ENCODE results near the gene OR2T29. TPM values are rescaled to one million over a fixed set of nuclear protein-coding genes. Genes with fewer than 3 reads are reported as not detected.
"Not testable (repeated sequence)": the region's sequence is repeated elsewhere in the genome, so short reads cannot be mapped to it uniquely, and the experiment has no call there.

OR2T29 gene
- total and polyA plus RNA-seq, 2 of the 13 experiments (the other 11 are each of a cell fraction or from before 2014, with no cell fraction given): not detected

DNA sequence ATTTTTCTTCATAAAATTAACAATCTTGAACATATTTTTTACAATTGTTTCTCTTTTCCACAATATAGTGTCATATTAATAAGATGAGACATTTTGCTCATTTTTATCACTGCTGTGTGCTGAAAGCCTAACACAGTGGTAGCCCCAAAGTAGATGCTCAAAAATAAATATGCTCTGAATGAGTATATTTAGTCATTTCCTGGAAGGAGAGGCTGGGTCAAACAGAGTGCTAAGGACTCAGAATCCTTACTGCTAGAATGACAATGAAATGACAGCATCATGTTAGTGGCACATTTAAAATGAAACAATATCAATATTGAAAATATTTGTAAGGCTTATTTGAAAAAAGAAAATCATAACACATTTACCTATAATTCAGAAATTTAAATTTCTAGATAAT is 25.1 kb downstream of the OR2T29 start:
- H2AFZ ChIP-seq (ENCODE audit: low read length); H3K79me2 ChIP-seq (ENCODE audit: insufficient read depth, low read length); POLR2A ChIA-PET; H4K20me1 ChIP-seq (ENCODE audit: insufficient read depth, low read length); H3K27me3 ChIP-seq (ENCODE audit: control insufficient read depth in 1 of 2, insufficient read depth in 2 of 2, low read length in 2 of 2); H3K4me1 ChIP-seq (ENCODE audit: insufficient read depth, low read length); H3K9ac ChIP-seq (ENCODE audit: insufficient read depth, low read depth, low read length); H3K27ac ChIP-seq (ENCODE audit: extremely low read length, insufficient read depth, low read length); H3K4me3 ChIP-seq (replicated peaks in 1 of 3; ENCODE audit: insufficient read depth in 1 of 3, low read depth in 2 of 3, low read length in 3 of 3); H3K36me3 ChIP-seq (replicated peaks in 1 of 2; ENCODE audit: control insufficient read depth in 1 of 2, insufficient read depth in 2 of 2, low read length in 2 of 2); CTCF ChIA-PET (ENCODE audit: low intra/inter-chr PET ratio, low total read pairs); in situ Hi-C loops (cut with HindIII; ENCODE audit: extremely low pct_ligation_motif_present, low pct_unique_long_range_greater_than_20kb); H3K9me3 ChIP-seq (ENCODE audit: low read length); BruUV-seq (replicated peaks); intact Hi-C loops (cut with micrococcal nuclease; ENCODE audit: unreplicated experiment); ATAC-seq; FAIRE-seq; DNase-seq (ENCODE audit: low spot score); H3K4me2 ChIP-seq (ENCODE audit: low read depth, low read length): not testable (repeated sequence)

DNA sequence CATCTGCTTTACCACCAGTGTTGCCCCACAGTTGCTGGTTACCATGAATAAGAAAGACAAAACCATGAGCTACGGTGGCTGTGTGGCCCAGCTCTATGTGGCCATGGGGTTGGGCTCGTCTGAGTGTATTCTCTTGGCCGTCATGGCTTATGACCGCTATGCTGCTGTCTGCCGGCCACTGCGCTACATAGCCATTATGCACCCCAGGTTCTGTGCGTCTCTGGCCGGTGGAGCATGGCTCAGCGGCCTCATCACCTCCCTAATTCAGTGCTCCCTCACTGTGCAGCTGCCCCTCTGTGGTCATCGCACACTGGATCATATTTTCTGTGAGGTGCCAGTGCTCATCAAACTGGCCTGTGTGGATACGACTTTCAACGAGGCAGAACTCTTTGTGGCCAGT is 40.7 kb downstream of the OR2T29 start:
- Histone ChIP-seq H4K20me1 (ENCODE audit: insufficient read depth, low read length) (no peaks in the 10 kb centered on the region), H3K4me2 (ENCODE audit: low read depth, low read length) (no peak overlapping the region), H3K9ac (ENCODE audit: insufficient read depth, low read depth, low read length) (no peak overlapping the region)

DNA sequence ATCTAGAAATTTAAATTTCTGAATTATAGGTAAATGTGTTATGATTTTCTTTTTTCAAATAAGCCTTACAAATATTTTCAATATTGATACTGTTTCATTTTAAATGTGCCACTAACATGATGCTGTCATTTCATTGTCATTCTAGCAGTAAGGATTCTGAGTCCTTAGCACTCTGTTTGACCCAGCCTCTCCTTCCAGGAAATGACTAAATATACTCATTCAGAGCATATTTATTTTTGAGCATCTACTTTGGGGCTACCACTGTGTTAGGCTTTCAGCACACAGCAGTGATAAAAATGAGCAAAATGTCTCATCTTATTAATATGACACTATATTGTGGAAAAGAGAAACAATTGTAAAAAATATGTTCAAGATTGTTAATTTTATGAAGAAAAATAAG is 52.4 kb downstream of the OR2T29 start:
- H3K36me3 ChIP-seq (replicated peaks in 1 of 2; ENCODE audit: control insufficient read depth in 1 of 2, insufficient read depth in 2 of 2, low read length in 2 of 2); H3K27me3 ChIP-seq (ENCODE audit: control insufficient read depth in 1 of 2, insufficient read depth in 2 of 2, low read length in 2 of 2); H4K20me1 ChIP-seq (ENCODE audit: insufficient read depth, low read length); DNase-seq (ENCODE audit: low spot score); H3K4me1 ChIP-seq (ENCODE audit: insufficient read depth, low read length); POLR2A ChIA-PET; BruUV-seq (replicated peaks); H3K4me2 ChIP-seq (ENCODE audit: low read depth, low read length); CTCF ChIA-PET (ENCODE audit: low intra/inter-chr PET ratio, low total read pairs); FAIRE-seq; H3K79me2 ChIP-seq (ENCODE audit: insufficient read depth, low read length); in situ Hi-C loops (cut with HindIII; ENCODE audit: extremely low pct_ligation_motif_present, low pct_unique_long_range_greater_than_20kb); H3K27ac ChIP-seq (ENCODE audit: extremely low read length, insufficient read depth, low read length); ATAC-seq; H3K9ac ChIP-seq (ENCODE audit: insufficient read depth, low read depth, low read length); intact Hi-C loops (cut with micrococcal nuclease; ENCODE audit: unreplicated experiment); H3K9me3 ChIP-seq (ENCODE audit: low read length); H3K4me3 ChIP-seq (replicated peaks in 1 of 3; ENCODE audit: insufficient read depth in 1 of 3, low read depth in 2 of 3, low read length in 3 of 3); H2AFZ ChIP-seq (ENCODE audit: low read length): not testable (repeated sequence)

More for the DNA sequence above, 40.7 kb downstream of the OR2T29 start:
- ATAC-seq (no peak), DNase-seq (ENCODE audit: low spot score) (no peak), FAIRE-seq (no peak)
- TF ChIP-seq RAD21 (CRISPR knock-in tag; IDR thresholded peaks at IDR 0.05): no peak
- no peak for TF ChIP-seq ETV5 (CRISPR knock-in tag; IDR thresholded peaks at IDR 0.05; ENCODE audit: borderline replicate concordance)
- no peak for TF ChIP-seq ZBTB21 (CRISPR knock-in tag; IDR thresholded peaks at IDR 0.05)
- no peak for TF ChIP-seq ZNF572 (CRISPR knock-in tag; IDR thresholded peaks at IDR 0.05)
- no peak for TF ChIP-seq PRPF4 (IDR thresholded peaks at IDR 0.05; ENCODE audit: low read depth, low read length, poor library complexity, severe bottlenecking)
- TF ChIP-seq CBX2 (IDR thresholded peaks at IDR 0.05; ENCODE audit: low read depth, low read length): no peak
- no peak for TF ChIP-seq CBX2 (CRISPR knock-in tag; IDR thresholded peaks at IDR 0.05; ENCODE audit: low read depth)
- no peak for TF ChIP-seq NFRKB (IDR thresholded peaks at IDR 0.05)
- no peak for TF ChIP-seq NR3C1 (CRISPR knock-in tag; IDR thresholded peaks at IDR 0.05)
- no peak for TF ChIP-seq MBD4 (IDR thresholded peaks at IDR 0.05; ENCODE audit: borderline replicate concordance, low read length)
- no peak for TF ChIP-seq ZNF543 (CRISPR knock-in tag; IDR thresholded peaks at IDR 0.05)
- TF ChIP-seq CHD2 (IDR thresholded peaks at IDR 0.05; ENCODE audit: low read depth, low read length): no peak
- no peak for TF ChIP-seq ZNF577 (CRISPR knock-in tag; IDR thresholded peaks at IDR 0.05; ENCODE audit: borderline replicate concordance, low read depth)
- no peak for TF ChIP-seq FOXM1 (CRISPR knock-in tag; IDR thresholded peaks at IDR 0.05)
- no peak for TF ChIP-seq SYNCRIP (IDR thresholded peaks at IDR 0.05; ENCODE audit: insufficient read depth, low read depth, low read length)
- TF ChIP-seq, protein P1, sequence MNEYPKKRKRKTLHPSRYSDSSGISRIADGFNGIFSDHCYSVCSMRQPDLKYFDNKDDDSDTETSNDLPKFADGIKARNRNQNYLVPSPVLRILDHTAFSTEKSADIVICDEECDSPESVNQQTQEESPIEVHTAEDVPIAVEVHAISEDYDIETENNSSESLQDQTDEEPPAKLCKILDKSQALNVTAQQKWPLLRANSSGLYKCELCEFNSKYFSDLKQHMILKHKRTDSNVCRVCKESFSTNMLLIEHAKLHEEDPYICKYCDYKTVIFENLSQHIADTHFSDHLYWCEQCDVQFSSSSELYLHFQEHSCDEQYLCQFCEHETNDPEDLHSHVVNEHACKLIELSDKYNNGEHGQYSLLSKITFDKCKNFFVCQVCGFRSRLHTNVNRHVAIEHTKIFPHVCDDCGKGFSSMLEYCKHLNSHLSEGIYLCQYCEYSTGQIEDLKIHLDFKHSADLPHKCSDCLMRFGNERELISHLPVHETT (CRISPR knock-in tag; conservative IDR thresholded peaks at IDR 0.05): no peak
- no peak for TF ChIP-seq ZNF563 (CRISPR knock-in tag; IDR thresholded peaks at IDR 0.05)
- Histone ChIP-seq H2AFZ (ENCODE audit: low read length) (no peak overlapping the region), H3K4me1 (ENCODE audit: insufficient read depth, low read length) (no peaks in the 10 kb centered on the region), H3K79me2 (ENCODE audit: insufficient read depth, low read length) (no peaks in the 10 kb centered on the region), H3K4me3 (replicated peaks in 1 of 3; ENCODE audit: insufficient read depth in 1 of 3, low read depth in 2 of 3, low read length in 3 of 3) (no peak overlapping the region), H3K27ac (ENCODE audit: extremely low read length, insufficient read depth, low read length) (no peak overlapping the region), H3K27me3 (ENCODE audit: control insufficient read depth in 1 of 2, insufficient read depth in 2 of 2, low read length in 2 of 2) (no peaks in the 10 kb centered on the region), H3K36me3 (replicated peaks in 1 of 2; ENCODE audit: control insufficient read depth in 1 of 2, insufficient read depth in 2 of 2, low read length in 2 of 2) (no peaks in the 10 kb centered on the region), H3K9me3 (ENCODE audit: low read length) (no peaks in the 10 kb centered on the region; the same call in 1 of the 2 replicates)
- intact Hi-C loops (cut with micrococcal nuclease; ENCODE audit: unreplicated experiment) (no loop called here), in situ Hi-C loops (cut with HindIII; ENCODE audit: extremely low pct_ligation_motif_present, low pct_unique_long_range_greater_than_20kb) (no loop called here)
- 23% methylated on average over 5 of the region's 12 CpGs for WGBS (ENCODE audit: low lambda C conversion rate)
- POLR2A ChIA-PET: no interaction called here
- CTCF ChIA-PET (ENCODE audit: low intra/inter-chr PET ratio, low total read pairs): no interaction called here
- BruUV-seq (replicated peaks): no TSS peak
